WTC11 (cell line): Measurements from ENCODE around the gene CATSPERB.

Source experiments
- FOXK1 ChIP-seq: sonication (generic); formaldehyde crosslinking; IDR thresholded peaks from 2 replicates; pipeline ENCODE4 v1.8.0; 2022; ENCODE audit warnings: mild to moderate bottlenecking, moderate library complexity, missing genetic modification reagents
- TF ChIP-seq, protein P1 (sequence below): sonication (generic); formaldehyde crosslinking; IDR thresholded peaks from 2 replicates; pipeline ENCODE4 v1.8.0; 2022; ENCODE audit warnings: mild to moderate bottlenecking, missing genetic modification reagents
- TF ChIP-seq, protein P2 (sequence below): sonication (generic); formaldehyde crosslinking; IDR thresholded peaks from 2 replicates; pipeline ENCODE4 v1.8.1; 2022; ENCODE audit warnings: missing genetic modification reagents, borderline replicate concordance
- TF ChIP-seq, protein P3 (sequence below): sonication (generic); formaldehyde crosslinking; IDR thresholded peaks from 2 replicates; pipeline ENCODE4 v1.8.0; 2022; ENCODE audit warnings: mild to moderate bottlenecking, missing genetic modification reagents

DNA sequence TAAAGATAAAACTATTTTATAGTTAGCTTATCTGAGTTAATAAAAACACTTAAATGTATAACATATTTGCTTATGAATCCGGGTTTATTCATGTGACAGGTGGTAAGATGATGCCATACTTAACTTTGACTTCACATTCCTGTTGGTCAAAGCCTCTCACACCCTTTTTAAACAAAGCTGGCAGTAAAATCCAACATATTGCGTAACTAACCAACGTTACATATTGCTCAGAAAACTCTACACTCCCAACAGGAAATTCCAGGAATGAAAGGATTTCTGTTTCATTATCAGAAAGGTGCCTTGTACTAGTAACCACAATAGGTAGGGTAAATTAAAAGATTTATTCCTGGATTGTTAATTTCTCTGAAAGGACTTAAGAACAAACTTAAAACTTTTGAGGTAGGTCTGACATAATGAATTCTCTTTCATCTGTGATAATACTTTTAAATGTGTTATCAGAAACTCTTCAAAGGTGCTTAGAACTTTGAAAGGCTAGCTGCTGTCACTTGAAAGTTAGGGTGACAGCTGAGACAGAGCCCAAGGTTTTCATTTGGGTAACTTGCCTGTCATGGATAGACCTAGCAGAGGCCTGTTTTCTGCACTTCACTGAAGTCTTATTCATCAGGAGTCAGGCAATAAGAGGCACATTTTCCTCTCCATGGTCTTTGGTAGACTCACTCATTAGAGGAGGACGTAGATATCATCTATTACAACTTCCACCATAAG, 23.8 kb upstream of the CATSPERB start:
- TF ChIP-seq FOXK1 (CRISPR knock-in tag): no peak
- TF ChIP-seq, protein P1, sequence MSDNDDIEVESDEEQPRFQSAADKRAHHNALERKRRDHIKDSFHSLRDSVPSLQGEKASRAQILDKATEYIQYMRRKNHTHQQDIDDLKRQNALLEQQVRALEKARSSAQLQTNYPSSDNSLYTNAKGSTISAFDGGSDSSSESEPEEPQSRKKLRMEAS (CRISPR knock-in tag): no peak
- TF ChIP-seq, protein P2, sequence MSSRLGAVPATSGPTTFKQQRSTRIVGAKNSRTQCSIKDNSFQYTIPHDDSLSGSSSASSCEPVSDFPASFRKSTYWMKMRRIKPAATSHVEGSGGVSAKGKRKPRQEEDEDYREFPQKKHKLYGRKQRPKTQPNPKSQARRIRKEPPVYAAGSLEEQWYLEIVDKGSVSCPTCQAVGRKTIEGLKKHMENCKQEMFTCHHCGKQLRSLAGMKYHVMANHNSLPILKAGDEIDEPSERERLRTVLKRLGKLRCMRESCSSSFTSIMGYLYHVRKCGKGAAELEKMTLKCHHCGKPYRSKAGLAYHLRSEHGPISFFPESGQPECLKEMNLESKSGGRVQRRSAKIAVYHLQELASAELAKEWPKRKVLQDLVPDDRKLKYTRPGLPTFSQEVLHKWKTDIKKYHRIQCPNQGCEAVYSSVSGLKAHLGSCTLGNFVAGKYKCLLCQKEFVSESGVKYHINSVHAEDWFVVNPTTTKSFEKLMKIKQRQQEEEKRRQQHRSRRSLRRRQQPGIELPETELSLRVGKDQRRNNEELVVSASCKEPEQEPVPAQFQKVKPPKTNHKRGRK (CRISPR knock-in tag): no peak
- TF ChIP-seq, protein P3, sequence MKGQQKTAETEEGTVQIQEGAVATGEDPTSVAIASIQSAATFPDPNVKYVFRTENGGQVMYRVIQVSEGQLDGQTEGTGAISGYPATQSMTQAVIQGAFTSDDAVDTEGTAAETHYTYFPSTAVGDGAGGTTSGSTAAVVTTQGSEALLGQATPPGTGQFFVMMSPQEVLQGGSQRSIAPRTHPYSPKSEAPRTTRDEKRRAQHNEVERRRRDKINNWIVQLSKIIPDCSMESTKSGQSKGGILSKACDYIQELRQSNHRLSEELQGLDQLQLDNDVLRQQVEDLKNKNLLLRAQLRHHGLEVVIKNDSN (CRISPR knock-in tag): no peak
